GM19193 (cell line): ENCODE results near the gene KXD1.

Experiments used
- POLR2A ChIP-seq: IDR thresholded peaks from 4 replicates; pipeline ENCODE4 v1.6.1; 2011; ENCODE audit not compliant: insufficient read depth, insufficient read length; ENCODE audit errors: extremely low read depth

KXD1 gene

DNA sequence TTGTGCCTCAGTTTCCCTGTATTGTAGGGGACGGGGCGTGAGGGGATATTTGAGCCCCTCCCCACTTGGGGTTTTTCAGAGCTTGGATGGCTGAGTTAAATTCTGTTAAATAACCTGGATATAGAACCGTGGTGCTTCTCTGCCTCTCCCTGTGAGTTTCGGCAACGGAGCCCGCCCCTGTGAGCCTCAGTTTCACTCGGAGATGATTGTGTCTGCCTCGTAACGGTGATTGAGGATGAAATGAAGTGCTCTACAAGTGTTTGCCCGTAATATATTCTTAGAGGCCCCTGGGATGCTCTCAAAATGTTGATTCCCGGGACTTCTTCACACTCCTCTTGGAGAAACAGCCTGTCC, 509 bp downstream of the KXD1 start:
- no peak for TF ChIP-seq POLR2A

DNA sequence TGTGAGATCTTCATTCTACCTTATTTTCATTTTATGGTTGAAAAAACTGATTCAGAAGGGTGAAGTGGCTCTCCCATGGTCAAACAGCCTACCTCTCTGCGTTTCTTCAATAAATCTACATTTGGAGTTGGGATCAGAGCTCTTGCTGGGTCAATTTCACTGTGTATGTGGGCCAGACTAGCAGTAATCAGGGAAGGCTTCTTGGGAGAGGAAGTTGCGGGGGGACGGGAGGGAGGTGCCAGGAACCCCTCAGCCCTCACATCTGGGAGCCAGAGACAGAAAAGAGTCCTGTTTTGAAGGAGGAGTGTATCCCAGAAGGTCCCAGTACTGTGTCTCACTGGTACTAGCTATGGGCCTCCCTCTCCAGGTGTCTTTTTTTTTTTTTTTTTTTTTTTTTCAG, 934 bp downstream of the KXD1 start:
- no peak for TF ChIP-seq POLR2A

DNA sequence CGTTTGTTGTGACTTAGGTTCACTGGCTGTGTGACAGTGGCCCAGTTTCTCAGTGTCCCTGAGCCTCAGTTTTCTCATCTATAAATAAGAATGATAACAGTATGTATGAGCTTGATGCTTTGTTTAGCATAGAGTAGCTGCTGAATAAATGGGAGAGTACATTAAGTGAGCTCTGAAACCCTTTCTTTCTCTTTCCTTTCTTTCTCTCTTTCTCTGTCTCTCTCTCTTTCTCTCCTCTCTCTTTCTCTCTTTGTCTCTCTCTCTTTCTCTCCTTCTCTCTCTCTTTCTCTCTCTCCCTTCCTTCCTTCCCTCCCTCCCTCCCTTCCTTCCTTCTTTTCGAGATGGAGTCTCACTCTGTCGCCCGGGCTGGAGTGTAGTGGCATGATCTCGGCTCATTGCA, 2.0 kb downstream of the KXD1 start:
- no peak for TF ChIP-seq POLR2A

DNA sequence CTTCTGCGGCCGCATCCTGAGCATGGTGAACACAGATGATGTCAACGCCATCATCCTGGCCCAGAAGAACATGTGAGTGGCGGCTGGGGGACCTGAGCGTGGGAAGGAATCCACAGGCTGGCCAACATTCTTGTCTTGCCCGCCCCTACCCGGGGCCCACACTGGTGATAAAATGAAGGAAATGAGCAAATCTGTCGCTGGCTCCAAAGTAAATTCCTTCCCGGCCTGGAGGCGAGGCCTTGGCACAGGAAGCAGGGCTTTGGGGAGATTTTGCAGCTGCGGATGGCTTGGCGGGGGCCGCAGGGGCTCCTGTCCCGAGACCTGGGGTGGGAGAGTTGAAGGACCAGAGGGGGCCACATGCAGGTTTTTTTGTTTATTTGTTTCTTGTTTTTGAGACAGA, 4.4 kb downstream of the KXD1 start:
- TF ChIP-seq POLR2A, result no peak

DNA sequence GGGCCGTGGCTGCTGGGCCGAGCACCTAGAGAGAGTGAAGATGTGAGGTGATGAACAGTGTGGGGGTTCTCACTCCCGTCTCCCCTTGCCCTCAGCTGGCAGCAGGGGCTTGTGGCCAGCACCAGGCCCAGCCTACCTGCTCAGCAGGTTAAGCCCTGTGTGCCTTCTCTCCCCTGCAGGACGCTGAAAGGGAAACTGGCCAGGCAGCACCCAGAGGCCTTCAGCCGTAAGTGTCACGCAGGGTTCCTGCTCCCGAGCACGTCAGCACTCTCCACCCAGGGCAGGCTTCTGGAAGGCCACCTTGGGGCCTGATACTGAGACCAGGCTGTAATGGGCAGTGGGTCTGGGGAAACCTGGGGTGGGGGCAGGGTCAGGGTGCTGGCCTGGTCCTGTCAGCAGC, 9.3 kb downstream of the KXD1 start:
- no peak for TF ChIP-seq POLR2A

DNA sequence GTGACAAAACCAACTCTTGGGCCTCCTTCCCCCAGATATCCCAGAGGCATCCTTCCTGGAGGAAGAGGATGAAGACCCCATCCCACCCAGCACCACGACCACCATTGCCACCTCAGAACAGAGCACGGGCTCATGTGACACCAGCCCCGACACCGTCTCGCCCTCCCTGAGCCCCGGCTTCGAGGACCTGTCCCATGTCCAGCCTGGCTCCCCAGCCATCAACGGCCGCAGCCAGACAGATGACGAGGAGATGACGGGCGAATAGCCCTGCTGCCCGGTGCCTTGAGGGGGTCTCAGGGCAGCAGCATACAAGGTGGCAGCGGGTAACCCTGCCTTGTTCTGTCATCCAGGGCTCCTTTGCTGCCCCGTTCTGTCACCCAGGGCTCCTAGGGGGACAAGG, 10.7 kb downstream of the KXD1 start:
- no peak for TF ChIP-seq POLR2A

DNA sequence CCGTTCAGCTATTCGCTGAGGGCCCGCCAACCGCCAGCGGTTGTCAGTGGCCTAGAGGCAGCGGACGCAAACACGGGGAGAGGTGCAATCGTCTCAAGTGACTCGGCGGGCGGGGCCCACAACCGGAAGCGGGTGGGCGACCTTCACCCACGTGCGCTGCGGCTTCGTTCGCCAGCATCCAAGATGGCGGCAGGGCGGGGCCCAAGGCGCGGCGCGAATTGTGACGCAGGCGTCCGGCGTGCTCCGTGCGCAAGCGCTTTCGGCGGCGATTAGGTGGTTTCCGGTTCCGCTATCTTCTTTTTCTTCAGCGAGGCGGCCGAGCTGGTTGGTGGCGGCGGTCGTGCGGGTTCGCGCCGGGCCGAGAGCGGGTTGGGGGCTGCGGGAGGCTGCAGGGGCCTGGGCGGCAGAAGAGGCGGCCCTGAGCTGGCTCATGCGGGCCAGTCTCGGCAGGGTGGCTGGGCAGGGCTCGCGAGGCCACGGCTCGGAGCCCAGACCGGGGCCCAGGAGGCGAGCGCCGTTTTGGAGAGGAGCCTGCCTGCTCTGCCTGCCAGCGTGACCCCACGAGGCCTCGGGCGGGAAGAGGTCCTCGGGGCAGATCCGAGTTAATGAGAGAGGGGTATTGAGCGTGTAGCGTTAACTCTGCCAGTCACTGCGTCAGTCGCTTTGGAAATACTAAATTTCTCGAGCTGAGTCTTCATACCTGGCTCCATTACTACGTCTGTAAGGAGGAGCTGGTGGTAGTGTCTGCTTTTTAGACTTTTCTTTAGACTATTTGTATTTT, 14.1 kb downstream of the KXD1 start, which contains the start of gene UBA52:
Gene UBA52 (plus strand): TSS at position 294 of the 781 bp plus-strand sequence. CDS start 1,444 bp downstream, outside the sequence.
- TF ChIP-seq POLR2A, result peak; percentile 98

DNA sequence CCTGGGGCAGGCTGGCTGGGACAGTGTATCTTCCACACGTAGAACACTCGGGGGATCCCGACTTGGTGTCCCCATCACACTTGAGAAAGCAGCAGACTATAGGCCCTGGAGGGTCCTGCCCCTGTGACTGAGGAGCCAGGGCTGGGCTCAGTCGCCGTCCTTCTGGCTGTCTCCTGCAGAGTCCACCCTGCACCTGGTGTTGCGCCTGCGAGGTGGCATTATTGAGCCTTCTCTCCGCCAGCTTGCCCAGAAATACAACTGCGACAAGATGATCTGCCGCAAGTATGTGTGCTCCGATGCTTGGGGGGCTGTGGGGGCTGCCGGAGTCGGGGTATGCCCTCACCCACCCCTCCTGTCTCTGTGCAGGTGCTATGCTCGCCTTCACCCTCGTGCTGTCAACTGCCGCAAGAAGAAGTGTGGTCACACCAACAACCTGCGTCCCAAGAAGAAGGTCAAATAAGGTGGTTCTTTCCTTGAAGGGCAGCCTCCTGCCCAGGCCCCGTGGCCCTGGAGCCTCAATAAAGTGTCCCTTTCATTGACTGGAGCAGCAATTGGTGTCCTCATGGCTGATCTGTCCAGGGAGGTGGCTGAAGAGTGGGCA, 17.1 kb downstream of the KXD1 start:
- TF ChIP-seq POLR2A, result no peak

DNA sequence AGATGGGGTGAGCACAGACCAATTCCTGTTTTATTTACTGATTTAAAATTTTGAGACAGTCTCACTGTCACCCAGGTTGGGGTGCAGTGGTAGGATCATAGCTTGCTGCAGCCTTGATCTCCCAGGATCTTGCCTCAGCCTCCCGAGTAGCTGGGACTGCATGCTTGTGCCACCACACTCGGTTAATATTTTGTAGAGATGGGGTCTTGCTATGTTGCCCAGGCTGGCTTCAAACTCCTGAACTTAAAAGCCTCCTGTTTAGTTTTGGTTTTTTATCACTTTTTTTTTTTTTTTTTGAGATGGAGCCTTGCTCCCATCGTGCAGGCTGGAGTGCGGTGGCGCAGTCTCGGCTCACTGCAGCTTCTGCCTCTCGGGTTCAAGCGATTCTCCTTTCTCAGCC, 18.7 kb downstream of the KXD1 start:
- peak; percentile 19 for TF ChIP-seq POLR2A

DNA sequence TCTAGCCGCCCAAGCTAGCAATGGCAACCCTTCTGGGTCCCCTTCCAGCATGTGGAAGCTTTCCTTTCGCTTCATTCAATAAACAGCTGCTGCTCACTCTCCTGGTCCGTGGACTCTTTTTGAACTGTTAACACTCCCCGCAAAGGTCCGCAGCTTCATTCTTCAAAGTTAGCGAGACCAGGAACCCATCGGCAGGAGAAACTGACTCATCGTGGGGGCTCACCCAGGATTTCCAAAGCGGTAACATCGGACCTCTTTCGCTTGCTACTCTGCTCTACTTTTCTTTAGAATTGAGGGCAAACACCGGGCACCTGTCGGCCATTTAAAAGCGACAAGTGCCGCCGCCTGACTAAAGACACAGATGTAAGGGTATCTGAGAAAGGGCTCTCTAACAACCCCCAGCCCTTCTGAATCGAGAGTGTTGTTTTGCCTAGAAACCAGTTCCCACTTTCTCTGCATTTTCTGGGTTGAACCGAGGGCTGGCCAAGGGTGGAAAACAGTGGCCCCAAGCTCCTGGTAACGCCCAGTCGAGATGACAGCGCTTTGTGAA, 19.8 kb downstream of the KXD1 start:
- no peak for TF ChIP-seq POLR2A

DNA sequence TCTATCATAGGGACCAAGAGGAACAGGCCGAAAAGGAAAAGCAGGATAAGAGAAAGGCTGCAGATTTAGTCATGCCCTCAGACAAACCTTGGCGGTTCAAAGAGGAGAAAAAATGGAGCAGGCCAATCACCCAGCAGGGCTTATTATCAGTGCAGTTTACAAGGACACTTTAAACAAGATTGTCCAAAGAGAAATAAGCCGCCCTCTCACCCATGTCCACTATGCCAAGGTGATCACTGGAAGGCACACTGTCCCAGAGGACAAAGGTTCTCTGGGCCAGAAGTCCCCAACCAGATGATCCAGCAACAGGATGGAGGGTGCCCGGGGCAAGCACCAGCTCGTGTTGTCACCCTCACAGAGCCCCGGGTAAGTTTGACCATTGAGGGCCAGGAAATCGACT, 22.6 kb downstream of the KXD1 start:
- TF ChIP-seq POLR2A, result no peak

DNA sequence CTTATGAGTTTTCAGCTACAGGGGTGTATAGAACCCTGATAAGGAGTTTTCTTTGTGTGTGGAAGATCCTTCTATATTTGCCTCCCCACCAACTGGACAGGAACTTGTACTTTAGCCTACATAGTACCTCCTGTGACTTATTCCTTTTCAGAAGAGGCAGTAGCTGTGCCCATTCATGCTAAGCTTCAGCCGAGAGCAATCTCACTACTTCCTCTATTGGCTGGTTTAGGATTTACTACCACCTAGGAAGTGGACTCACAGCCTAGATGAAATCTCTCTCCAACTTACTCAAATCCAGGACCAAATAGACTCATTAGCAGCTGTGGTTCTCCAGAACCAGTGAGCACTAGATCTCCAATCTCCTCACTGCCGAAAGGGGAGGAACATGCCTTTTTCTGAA, 28.6 kb downstream of the KXD1 start:
- TF ChIP-seq POLR2A, result no peak

DNA sequence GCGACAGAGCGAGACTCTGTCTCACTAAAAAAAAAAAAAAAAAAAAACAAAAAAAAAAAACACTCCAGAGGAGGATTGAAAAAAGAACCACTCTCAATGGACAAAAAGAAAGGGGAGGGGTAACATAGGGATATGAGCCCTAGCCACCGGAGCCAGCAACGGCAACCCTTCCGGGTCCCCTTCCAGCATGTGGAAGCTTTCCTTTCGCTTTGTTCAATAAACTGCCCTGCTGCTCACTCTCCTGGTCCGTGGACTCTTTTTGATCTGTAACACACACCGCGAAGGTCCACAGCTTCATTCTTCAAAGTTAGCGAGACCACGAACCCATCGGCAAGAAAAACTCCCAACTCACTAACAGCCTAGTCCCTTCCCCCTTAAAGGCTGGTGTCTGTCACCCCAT, 29.9 kb downstream of the KXD1 start:
- no peak for TF ChIP-seq POLR2A

DNA sequence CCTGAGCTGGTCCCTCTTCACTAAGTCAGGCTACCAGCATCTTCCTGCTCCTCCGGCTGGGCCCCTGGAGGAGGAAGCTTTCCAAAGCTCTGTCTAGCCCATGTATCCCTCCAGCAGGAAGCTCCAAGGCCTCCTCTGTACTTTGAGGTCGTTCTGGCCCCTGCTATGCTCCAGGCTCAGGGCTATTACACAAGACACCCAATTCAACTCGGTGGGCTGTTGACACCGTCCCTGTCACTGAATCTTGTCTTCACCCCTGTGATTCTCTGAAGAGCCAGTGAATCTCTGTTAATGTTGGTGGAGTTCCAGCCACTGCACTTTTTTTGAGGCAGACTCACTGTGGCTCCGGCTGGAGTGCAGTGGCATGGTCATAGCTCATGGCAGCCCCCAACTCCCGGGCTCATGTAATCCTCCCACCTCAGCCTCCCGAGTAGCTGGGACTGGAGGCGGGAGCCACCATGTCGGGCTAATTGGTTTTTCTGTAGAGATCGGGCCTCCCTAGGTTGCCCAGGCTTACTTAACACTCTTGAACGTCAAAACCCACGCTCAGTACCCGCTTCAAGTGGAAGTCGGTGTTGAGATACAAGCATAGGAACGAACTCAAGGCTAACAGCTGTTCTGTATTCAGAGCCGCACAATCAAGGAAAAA, 30.4 kb downstream of the KXD1 start:
- no peak for TF ChIP-seq POLR2A

DNA sequence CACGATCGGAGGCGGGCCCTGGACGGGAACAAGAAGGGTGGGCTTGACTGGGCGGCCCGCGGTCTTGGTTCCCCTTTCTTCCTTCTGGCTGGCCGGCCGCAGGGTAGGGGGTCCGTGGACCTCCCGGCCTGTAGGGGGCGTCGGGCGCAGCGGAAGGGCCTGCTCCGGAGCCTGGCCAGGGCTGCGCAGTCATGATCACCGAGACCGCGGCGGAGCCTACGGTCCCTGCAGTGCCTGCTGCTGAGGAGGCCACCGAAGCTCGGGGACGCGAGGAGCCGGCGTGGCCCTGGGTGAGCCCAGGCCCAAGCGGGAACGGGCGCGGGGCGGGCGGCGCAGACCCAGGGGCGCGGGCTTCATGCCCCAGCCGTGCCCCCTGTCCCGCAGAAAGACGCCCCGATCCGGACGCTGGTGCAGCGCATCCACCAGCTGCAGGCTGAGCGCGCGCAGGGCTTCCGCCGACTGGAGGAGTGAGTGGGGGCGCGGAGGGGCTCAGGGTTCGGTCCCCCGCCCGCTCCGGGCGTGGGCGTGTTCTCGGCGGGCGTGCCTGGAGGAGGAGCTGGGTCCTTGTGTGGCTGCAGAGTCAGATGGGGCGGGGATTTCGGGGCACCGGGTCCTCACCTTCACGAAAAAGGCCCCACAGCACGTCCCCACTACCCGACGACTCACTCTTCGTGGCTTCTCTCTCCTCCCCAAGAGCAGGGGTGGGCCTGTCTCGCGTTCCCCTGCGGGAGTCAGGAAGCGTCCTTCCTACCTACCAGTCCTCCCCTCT, 31.1 kb downstream of the KXD1 start, which contains the start of gene REX1BD:
Gene REX1BD (plus strand): TSS at position 188 of the 769 bp plus-strand sequence. CDS start 4 bp downstream, at position 192.
- TF ChIP-seq POLR2A, result peak; percentile 83
